GM12878 (cell line): ENCODE data around the gene CNRIP1. TPM values are rescaled to one million over a fixed set of nuclear protein-coding genes. Genes with fewer than 3 reads are reported as not detected.

Experiments used
- ATAC-seq: fragments of 200-7000 bp; cut with Tn5 transposase; 3 replicates; pipeline ENCODE4 v1.9.1; 2020; ENCODE audit warnings: mild to moderate bottlenecking, moderate library complexity
- BruUV-seq: library from RNA; stranded (reverse); fragments of 400-500 nt; replicated peaks from 2 replicates; lab custom pipeline; 2021; lab: Mats Ljungman, UMichigan
- CTCF ChIA-PET: fragments of 300-600 bp; sonication (Branson Sonifier 250); formaldehyde crosslinking; extraction: SDS; loops from one replicate; lab custom pipeline; 2021; ENCODE audit warnings: inconsistent platforms; lab: Yijun Ruan, JAX
- POLR2A ChIA-PET: fragments of 350-600 bp; formaldehyde crosslinking; extraction: SDS; loops from one replicate; lab custom pipeline; 2021; ENCODE audit warnings: inconsistent platforms; lab: Charles Lee
- RAD21 ChIA-PET: fragments of 300-600 bp; sonication (Branson Sonifier 250); formaldehyde crosslinking; loops from one replicate; lab custom pipeline; 2023; ENCODE audit warnings: antibody characterized with exemption; ENCODE audit not compliant: unreplicated experiment; lab: Charles Lee
- SMC1A ChIA-PET: fragments of 300-600 bp; sonication (Branson Sonifier 250); formaldehyde crosslinking; loops from one replicate; lab custom pipeline; 2023; ENCODE audit not compliant: unreplicated experiment, uncharacterized antibody; lab: Charles Lee
- DNase-seq: peaks from one replicate; pipeline ENCODE4 v3.0.0-alpha.2; 2011; ENCODE audit warnings: low read depth, low spot score
- FAIRE-seq: peaks from 3 replicates; lab custom pipeline; 2011; peaks lifted over from hg19 to GRCh38; lab: Jason Lieb, UNC
- H2AFZ ChIP-seq: 2 replicates; pipeline ENCODE4 v1.6.0; 2011; ENCODE audit warnings: low read depth, low read length, control low read depth; ENCODE audit not compliant: control insufficient read depth
- H3K27ac ChIP-seq: 2 replicates; pipeline ENCODE4 v1.5.1; 2011; ENCODE audit warnings: control low read depth; ENCODE audit not compliant: control insufficient read depth, insufficient read depth
- H3K27me3 ChIP-seq, 2 experiments: replicated peaks in 1 of 2; 2 replicates each; pipeline versions ENCODE4 v1.6.0 to v1.6.1; 2011; ENCODE audit warnings: low read length in 1 of 2; ENCODE audit not compliant: control insufficient read depth in 2 of 2, insufficient read depth in 2 of 2
- H3K36me3 ChIP-seq, 2 experiments: 2 replicates each; pipeline ENCODE4 v1.5.1; 2011; ENCODE audit warnings: low read length in 1 of 2; ENCODE audit not compliant: control insufficient read depth in 2 of 2, insufficient read depth in 2 of 2
- H3K4me1 ChIP-seq: 2 replicates; pipeline ENCODE4 v1.6.1; 2011; ENCODE audit warnings: mild to moderate bottlenecking, low read length, moderate library complexity, mixed read lengths; ENCODE audit not compliant: control insufficient read depth, insufficient read depth
- H3K4me2 ChIP-seq: 2 replicates; pipeline ENCODE4 v1.6.0; 2011; ENCODE audit warnings: control low read depth; ENCODE audit not compliant: control insufficient read depth, insufficient read depth
- H3K4me3 ChIP-seq: fragments of 200-600 bp; sonication (generic); 2 replicates; pipeline ENCODE4 v1.5.1; 2016
- H3K79me2 ChIP-seq: 2 replicates; pipeline ENCODE4 v1.6.0; 2011; ENCODE audit warnings: low read length; ENCODE audit not compliant: control insufficient read depth, insufficient read depth
- H3K9ac ChIP-seq: 2 replicates; pipeline ENCODE4 v1.8.0; 2011; ENCODE audit warnings: low read length, control low read depth, mixed read lengths; ENCODE audit not compliant: control insufficient read depth, insufficient read depth
- H3K9me3 ChIP-seq: replicated peaks from 3 replicates; pipeline ENCODE4 v1.5.1; 2011; ENCODE audit warnings: mild to moderate bottlenecking, low read length; ENCODE audit not compliant: control insufficient read depth, insufficient read depth
- H4K20me1 ChIP-seq: 2 replicates; pipeline ENCODE4 v1.6.0; 2011; ENCODE audit not compliant: control insufficient read depth, insufficient read depth
- NFXL1 ChIP-seq: fragments of 450-650 bp; IDR thresholded peaks from 2 replicates; pipeline ENCODE4 v1.6.1; 2017; ENCODE audit warnings: antibody characterized with exemption, mild to moderate bottlenecking, borderline replicate concordance
- NRF1 ChIP-seq: conservative IDR thresholded peaks from 2 replicates; pipeline ENCODE4 v1.6.1; 2011; ENCODE audit warnings: mild to moderate bottlenecking, low read depth, low read length, improper control_type of control experiment
- ZNF622 ChIP-seq: fragments of 450-650 bp; IDR thresholded peaks from 2 replicates; pipeline ENCODE4 v1.6.1; 2017; ENCODE audit warnings: mild to moderate bottlenecking, inconsistent platforms
- WGBS: methylation state at CpG from one replicate; pipeline ENCODE4 v1.1.6; 2016; ENCODE audit warnings: low lambda C conversion rate; ENCODE audit not compliant: insufficient replicate concordance, insufficient coverage; ENCODE audit errors: missing lambda C conversion rate; 5-methylcytosine and 5-hydroxymethylcytosine counted together
- in situ Hi-C: fragments of 300-500 bp; cut with MboI; formaldehyde crosslinking; loops from 9 replicates; pipeline ENCODE4 v1.14.3; 2018; ENCODE audit warnings: mixed read lengths
- intact Hi-C: fragments of 100-400 bp; cut with micrococcal nuclease; formaldehyde crosslinking; loops from one replicate; pipeline ENCODE4 v1.14.2; 2022; ENCODE audit not compliant: unreplicated experiment
- polyA plus RNA-seq, 11 experiments: library from polyadenylated mRNA; depleted of rRNA in 4 of 11; unstranded in 6 of 11; stranded (reverse) in 5 of 11; fragments of >200 nt; fragmentation: Nextera tagmentation in 4 of 11; fragmentation: Illumina TruSeq in 1 of 11; extraction: Ambion mirVana in 4 of 11; extraction: Trizol in 1 of 11; gene quantifications; 1 replicate in 1 of 11; 2 replicates in 10 of 11; pipeline versions ENCODE4 v1.2.1 to v1.2.3, GENCODE V29; 2011 to 2016; ENCODE audit warnings: inconsistent platforms in 2 of 11, missing spikeins in 2 of 11, low read depth in 1 of 11
- total RNA-seq, 4 experiments: library from RNA; depleted of rRNA in 3 of 4; stranded (reverse); fragments of >200 nt in 3 of 4; fragmentation: Illumina TruSeq in 1 of 4; extraction: Trizol in 1 of 4; gene quantifications; 2 replicates each; pipeline versions ENCODE4 v1.2.1 to v1.2.3, GENCODE V29; 2013 to 2021
- TF ChIP-seq, protein P1 (sequence below): fragments of 450-650 bp; formaldehyde crosslinking; IDR thresholded peaks from 2 replicates; pipeline ENCODE4 v1.4.0; 2022; ENCODE audit warnings: mild to moderate bottlenecking, moderate library complexity
- TF ChIP-seq, protein P2 (sequence below): IDR thresholded peaks from 2 replicates; pipeline ENCODE4 v1.6.1; 2011; ENCODE audit warnings: low read depth, low read length, improper control_type of control experiment, borderline replicate concordance
- TF ChIP-seq, protein P3 (sequence below): IDR thresholded peaks from 2 replicates; pipeline ENCODE4 v1.6.1; 2012; ENCODE audit warnings: mild to moderate bottlenecking, low read depth, low read length
- TF ChIP-seq, protein P4 (sequence below): fragments of 450-650 bp; conservative IDR thresholded peaks from 2 replicates; pipeline ENCODE4 v1.6.1; 2017; ENCODE audit warnings: mild to moderate bottlenecking, moderate library complexity
- TF ChIP-seq, protein P5 (sequence below), 3 experiments: IDR thresholded peaks in 2 of 3; conservative IDR thresholded peaks in 1 of 3; 2 replicates each; pipeline ENCODE4 v1.5.1; 2011; ENCODE audit warnings: low read depth in 3 of 3, low read length in 3 of 3, mild to moderate bottlenecking in 3 of 3, control low read depth in 2 of 3, moderate library complexity in 2 of 3, inconsistent platforms in 1 of 3, mixed read lengths in 1 of 3; ENCODE audit not compliant: control insufficient read depth in 2 of 3, insufficient read depth in 1 of 3; ENCODE audit errors: extremely low read depth in 1 of 3
- TF ChIP-seq, protein P6 (sequence below): IDR thresholded peaks from 2 replicates; pipeline ENCODE4 v1.6.1; 2012; ENCODE audit warnings: low read depth, low read length, improper control_type of control experiment

The CNRIP1 gene
- total and polyA plus RNA-seq, 10 of the 15 experiments (the other 5 are each of a cell fraction or from before 2014, with no cell fraction given) = not detected

DNA sequence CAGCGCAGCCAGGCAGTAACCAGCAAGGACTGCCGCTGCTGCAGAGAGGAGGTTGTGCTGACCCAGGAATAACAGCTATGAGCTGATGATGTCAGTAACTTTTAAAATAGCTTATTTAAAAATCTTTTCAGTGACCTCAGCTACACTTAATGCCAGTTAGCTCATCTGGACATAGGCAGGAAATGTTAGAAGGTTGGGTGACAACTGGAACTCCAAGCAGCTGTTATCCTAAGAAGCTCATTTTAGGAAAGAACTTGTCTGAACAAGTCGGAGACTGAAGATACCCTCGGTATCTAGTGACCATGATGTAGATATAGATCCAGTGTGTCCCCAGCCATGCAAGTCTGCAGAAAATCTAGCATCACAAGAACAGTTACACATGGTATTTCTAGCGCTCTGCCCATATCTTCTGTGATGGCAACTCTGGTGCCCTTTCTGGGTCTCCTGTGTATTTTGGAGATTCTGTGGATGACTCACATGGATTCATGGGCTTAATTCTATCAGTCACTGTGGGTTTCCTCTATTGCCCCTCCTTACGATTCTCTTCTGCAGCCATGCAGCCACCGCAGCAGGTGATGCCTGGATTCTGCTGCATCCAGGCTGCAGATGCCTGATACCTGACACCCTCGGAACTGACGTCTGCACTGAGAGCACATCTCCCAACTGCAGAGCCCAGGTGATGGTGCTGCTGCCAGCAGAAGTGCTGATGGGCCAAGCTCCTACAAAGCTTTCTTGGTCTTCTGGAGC, 25.6 kb upstream of the CNRIP1 start:
- ATAC-seq (no peak), DNase-seq (no peak), FAIRE-seq (no peak)
- ChIA-PET POLR2A (no interaction called here), RAD21 (no interaction called here), SMC1A (interaction anchor here (1.1 to 1.3 kb wide), 2 partner anchors 12 to 97 kb away, joined by 3 to 5 read pairs; no protein-coding TSS in a partner anchor), CTCF (interaction anchor here (1.1 to 1.5 kb wide), 2 partner anchors 12 to 29 kb away, joined by 3 to 4 read pairs; no protein-coding TSS in a partner anchor)
- intact Hi-C loops (no loop called here), in situ Hi-C loops (no loop called here)
- Histone ChIP-seq H3K9ac (no peak overlapping the region), H3K27ac (no peak overlapping the region), H4K20me1 (no peaks in the 10 kb centered on the region), H3K27me3 (peaks cover 0 to 1% of the 10 kb centered on the region in 2 experiments; a peak in 2 of 4 replicates), H3K4me3 (no peak overlapping the region), H2AFZ (no peak overlapping the region), H3K79me2 (no peaks in the 10 kb centered on the region), H3K4me1 (no peaks in the 10 kb centered on the region), H3K4me2 (no peak overlapping the region), H3K36me3 (no peaks in the 10 kb centered on the region), H3K9me3 (no peaks in the 10 kb centered on the region)
- WGBS = 57% methylated on average over 9 of the region's 9 CpGs
- no TSS peak for BruUV-seq
- TF ChIP-seq, protein P1, sequence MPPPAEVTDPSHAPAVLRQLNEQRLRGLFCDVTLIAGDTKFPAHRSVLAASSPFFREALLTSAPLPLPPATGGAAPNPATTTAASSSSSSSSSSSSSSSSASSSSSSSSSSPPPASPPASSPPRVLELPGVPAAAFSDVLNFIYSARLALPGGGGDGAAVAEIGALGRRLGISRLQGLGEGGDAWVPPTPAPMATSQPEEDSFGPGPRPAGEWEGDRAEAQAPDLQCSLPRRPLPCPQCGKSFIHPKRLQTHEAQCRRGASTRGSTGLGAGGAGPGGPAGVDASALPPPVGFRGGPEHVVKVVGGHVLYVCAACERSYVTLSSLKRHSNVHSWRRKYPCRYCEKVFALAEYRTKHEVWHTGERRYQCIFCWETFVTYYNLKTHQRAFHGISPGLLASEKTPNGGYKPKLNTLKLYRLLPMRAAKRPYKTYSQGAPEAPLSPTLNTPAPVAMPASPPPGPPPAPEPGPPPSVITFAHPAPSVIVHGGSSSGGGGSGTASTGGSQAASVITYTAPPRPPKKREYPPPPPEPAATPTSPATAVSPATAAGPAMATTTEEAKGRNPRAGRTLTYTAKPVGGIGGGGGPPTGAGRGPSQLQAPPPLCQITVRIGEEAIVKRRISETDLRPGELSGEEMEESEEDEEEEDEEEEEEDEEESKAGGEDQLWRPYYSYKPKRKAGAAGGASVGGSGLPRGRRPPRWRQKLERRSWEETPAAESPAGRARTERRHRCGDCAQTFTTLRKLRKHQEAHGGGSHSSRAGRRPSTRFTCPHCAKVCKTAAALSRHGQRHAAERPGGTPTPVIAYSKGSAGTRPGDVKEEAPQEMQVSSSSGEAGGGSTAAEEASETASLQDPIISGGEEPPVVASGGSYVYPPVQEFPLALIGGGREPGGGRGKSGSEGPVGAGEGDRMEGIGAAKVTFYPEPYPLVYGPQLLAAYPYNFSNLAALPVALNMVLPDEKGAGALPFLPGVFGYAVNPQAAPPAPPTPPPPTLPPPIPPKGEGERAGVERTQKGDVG (CRISPR knock-in tag) = no peak
- TF ChIP-seq, protein P2, sequence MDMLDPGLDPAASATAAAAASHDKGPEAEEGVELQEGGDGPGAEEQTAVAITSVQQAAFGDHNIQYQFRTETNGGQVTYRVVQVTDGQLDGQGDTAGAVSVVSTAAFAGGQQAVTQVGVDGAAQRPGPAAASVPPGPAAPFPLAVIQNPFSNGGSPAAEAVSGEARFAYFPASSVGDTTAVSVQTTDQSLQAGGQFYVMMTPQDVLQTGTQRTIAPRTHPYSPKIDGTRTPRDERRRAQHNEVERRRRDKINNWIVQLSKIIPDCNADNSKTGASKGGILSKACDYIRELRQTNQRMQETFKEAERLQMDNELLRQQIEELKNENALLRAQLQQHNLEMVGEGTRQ = no peak
- TF ChIP-seq, protein P3, sequence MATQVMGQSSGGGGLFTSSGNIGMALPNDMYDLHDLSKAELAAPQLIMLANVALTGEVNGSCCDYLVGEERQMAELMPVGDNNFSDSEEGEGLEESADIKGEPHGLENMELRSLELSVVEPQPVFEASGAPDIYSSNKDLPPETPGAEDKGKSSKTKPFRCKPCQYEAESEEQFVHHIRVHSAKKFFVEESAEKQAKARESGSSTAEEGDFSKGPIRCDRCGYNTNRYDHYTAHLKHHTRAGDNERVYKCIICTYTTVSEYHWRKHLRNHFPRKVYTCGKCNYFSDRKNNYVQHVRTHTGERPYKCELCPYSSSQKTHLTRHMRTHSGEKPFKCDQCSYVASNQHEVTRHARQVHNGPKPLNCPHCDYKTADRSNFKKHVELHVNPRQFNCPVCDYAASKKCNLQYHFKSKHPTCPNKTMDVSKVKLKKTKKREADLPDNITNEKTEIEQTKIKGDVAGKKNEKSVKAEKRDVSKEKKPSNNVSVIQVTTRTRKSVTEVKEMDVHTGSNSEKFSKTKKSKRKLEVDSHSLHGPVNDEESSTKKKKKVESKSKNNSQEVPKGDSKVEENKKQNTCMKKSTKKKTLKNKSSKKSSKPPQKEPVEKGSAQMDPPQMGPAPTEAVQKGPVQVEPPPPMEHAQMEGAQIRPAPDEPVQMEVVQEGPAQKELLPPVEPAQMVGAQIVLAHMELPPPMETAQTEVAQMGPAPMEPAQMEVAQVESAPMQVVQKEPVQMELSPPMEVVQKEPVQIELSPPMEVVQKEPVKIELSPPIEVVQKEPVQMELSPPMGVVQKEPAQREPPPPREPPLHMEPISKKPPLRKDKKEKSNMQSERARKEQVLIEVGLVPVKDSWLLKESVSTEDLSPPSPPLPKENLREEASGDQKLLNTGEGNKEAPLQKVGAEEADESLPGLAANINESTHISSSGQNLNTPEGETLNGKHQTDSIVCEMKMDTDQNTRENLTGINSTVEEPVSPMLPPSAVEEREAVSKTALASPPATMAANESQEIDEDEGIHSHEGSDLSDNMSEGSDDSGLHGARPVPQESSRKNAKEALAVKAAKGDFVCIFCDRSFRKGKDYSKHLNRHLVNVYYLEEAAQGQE = no peak
- TF ChIP-seq NFXL1 = no peak
- no peak for TF ChIP-seq ZNF622
- TF ChIP-seq, protein P4, sequence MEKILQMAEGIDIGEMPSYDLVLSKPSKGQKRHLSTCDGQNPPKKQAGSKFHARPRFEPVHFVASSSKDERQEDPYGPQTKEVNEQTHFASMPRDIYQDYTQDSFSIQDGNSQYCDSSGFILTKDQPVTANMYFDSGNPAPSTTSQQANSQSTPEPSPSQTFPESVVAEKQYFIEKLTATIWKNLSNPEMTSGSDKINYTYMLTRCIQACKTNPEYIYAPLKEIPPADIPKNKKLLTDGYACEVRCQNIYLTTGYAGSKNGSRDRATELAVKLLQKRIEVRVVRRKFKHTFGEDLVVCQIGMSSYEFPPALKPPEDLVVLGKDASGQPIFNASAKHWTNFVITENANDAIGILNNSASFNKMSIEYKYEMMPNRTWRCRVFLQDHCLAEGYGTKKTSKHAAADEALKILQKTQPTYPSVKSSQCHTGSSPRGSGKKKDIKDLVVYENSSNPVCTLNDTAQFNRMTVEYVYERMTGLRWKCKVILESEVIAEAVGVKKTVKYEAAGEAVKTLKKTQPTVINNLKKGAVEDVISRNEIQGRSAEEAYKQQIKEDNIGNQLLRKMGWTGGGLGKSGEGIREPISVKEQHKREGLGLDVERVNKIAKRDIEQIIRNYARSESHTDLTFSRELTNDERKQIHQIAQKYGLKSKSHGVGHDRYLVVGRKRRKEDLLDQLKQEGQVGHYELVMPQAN = no peak
- no peak for TF ChIP-seq NRF1
- TF ChIP-seq, protein P5, sequence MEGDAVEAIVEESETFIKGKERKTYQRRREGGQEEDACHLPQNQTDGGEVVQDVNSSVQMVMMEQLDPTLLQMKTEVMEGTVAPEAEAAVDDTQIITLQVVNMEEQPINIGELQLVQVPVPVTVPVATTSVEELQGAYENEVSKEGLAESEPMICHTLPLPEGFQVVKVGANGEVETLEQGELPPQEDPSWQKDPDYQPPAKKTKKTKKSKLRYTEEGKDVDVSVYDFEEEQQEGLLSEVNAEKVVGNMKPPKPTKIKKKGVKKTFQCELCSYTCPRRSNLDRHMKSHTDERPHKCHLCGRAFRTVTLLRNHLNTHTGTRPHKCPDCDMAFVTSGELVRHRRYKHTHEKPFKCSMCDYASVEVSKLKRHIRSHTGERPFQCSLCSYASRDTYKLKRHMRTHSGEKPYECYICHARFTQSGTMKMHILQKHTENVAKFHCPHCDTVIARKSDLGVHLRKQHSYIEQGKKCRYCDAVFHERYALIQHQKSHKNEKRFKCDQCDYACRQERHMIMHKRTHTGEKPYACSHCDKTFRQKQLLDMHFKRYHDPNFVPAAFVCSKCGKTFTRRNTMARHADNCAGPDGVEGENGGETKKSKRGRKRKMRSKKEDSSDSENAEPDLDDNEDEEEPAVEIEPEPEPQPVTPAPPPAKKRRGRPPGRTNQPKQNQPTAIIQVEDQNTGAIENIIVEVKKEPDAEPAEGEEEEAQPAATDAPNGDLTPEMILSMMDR (IDR thresholded peaks at IDR 0.05 in 2 of 3, conservative IDR thresholded peaks at IDR 0.05 in 1 of 3; ENCODE audit: control insufficient read depth in 2 of 3, extremely low read depth in 1 of 3, insufficient read depth in 1 of 3, low read depth in 3 of 3, low read length in 3 of 3) = no peak
- TF ChIP-seq, protein P6, sequence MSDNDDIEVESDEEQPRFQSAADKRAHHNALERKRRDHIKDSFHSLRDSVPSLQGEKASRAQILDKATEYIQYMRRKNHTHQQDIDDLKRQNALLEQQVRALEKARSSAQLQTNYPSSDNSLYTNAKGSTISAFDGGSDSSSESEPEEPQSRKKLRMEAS = no peak
